ENCODE measurements around the gene ZNF576.

The ZNF576 gene

DNA sequence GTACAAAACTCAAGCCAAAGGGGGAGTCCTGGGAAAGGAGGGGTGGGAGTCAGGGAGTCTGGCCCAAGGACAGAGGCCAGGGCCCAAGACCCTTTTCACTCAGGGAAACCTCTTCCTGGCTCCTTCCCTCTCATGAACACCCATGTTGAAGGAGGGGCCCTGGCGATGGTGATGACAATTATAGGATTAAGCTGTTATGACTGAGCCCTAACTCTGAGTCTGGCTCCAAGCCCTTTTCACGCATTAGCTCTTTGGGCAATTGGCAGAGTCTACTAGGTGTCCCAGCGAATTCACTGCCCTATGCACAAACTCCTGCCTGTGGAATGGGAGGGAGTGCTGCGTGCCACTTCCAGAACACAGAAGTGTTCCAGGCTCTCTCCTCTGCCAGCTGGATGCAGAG, 42.7 kb upstream of the ZNF576 start:
- POLR2A ChIA-PET, result no interaction called here
- no peak for DNase-seq (ENCODE audit: extremely low spot score)
- TF ChIP-seq CTCF (IDR thresholded peaks at IDR 0.05; ENCODE audit: control extremely low read depth, extremely low read depth, low read depth, missing control alignments), result no peak
- CTCF ChIA-PET, result interaction anchor here (3.1 to 9.5 kb wide), 4 partner anchors 18 to 41 kb away, joined by 13 to 97 read pairs (median 70); partner anchors contain the start of genes IRGQ, PINLYP, XRCC1 and ZNF575

DNA sequence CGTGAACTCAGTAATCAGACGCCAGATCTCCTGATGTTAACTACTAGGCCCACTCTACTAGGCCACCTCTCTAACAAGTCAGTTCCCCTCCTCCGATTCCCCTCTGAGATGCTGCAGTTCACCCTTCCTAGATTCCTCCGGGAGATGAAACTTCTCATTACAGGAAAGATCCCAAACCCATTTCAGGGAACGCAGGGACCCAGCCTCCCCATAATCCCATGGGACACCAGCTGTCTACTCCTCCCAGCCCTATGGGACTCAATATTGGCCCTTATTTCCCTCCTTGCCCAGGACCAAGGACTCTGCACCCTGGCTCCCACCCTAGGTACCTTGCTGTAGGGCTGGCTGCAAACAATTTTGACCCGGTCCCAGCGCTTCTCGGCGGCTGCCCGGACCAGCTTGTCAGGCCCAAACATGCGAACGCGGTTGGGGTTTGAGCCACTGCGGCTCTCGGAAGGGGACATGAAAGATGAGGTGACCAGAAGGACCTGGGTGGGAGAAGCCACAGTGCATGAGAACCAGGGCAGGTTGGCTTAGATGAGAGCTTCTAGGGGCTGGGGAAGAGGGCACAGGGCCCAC, 42.0 kb upstream of the ZNF576 start:
- POLR2A ChIA-PET, result no interaction called here
- CTCF ChIA-PET, result interaction anchor here (0.9 to 9.5 kb wide), 29 partner anchors 10 to 255 kb away, joined by 3 to 97 read pairs (median 5); partner anchors contain the start of genes IRGQ, PINLYP, XRCC1 and ZNF575

DNA sequence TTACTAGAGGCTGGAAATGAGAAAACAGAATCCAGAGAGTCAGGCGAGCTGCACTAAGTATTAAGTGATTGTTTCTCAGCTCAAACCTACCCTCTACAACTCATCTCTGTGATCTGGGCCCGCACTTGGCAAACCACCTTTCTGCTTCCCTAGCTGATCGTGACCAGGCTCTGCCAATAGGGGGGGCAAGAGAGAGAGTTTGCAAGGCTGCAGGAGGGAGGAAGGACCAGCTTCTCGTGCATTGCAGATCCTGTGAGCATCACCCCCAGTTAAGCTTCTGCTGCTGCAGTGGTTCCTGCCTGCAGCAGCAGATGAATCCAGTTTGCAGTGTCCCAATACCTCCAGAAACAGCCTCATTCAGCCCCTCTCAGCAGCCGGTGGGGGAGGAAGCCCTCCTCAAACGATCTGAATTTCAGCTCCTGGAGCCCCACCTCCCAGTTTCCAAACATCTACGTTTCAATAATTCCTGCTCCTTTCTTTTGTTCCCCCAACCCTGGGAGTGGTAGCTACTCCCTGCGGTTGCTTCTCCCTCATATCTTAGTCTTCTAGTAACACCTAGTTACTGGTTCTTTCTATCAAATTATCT, 41.1 kb upstream of the ZNF576 start:
- peak; percentile 80 for DNase-seq (ENCODE audit: extremely low spot score)
- peak; percentile 88 for TF ChIP-seq CTCF (IDR thresholded peaks at IDR 0.05; ENCODE audit: control extremely low read depth, extremely low read depth, low read depth, missing control alignments)
- ChIA-PET CTCF (interaction anchor here (0.7 to 9.5 kb wide), 36 partner anchors 8 to 254 kb away, joined by 3 to 97 read pairs (median 5); partner anchors contain the start of genes IRGQ, PINLYP, XRCC1 and ZNF575), POLR2A (no interaction called here)

More for the DNA sequence above, 42.0 kb upstream of the ZNF576 start:
- no peak for TF ChIP-seq CTCF (IDR thresholded peaks at IDR 0.05; ENCODE audit: control extremely low read depth, extremely low read depth, low read depth, missing control alignments)
- no peak for DNase-seq (ENCODE audit: extremely low spot score)

DNA sequence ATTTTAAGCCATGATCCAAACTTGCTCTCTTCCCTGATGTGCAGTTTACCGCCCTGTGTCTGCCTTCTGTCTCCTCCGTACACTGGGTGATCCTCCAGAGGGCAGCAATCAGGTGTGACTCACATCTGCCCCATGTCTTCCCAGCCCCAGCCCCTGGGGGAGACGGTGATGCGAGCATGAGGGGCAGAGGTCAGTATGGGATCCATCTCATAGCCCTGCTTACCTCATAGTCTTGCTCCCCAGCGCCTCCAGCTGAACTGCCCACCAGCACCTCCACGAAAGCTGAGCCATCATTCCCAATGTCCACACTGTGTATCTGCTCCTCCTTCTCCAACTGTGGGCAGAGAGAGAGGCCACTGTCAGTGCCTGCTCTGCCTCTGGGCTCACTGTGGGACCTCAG, 35.7 kb upstream of the ZNF576 start:
- ChIA-PET CTCF (interaction anchor here (1.2 to 9.5 kb wide), 2 partner anchors 13 to 50 kb away, joined by 3 to 97 read pairs; partner anchors contain the start of genes PINLYP and XRCC1), POLR2A (no interaction called here)
- DNase-seq (ENCODE audit: extremely low spot score), result no peak
- TF ChIP-seq CTCF (IDR thresholded peaks at IDR 0.05; ENCODE audit: control extremely low read depth, extremely low read depth, low read depth, missing control alignments), result no peak

- POLR2A ChIA-PET, result no interaction called here
- no peak for TF ChIP-seq CTCF (IDR thresholded peaks at IDR 0.05; ENCODE audit: control extremely low read depth, extremely low read depth, low read depth, missing control alignments)
- CTCF ChIA-PET, result interaction anchor here (1.1 to 9.5 kb wide), 3 partner anchors 12 to 49 kb away, joined by 3 to 97 read pairs (median 3); partner anchors contain the start of genes PINLYP and XRCC1
- no peak for DNase-seq (ENCODE audit: extremely low spot score)
Observed at GRCh38 chr19:43561139-43561970, 35.0 kb upstream of the ZNF576 start.

- ChIA-PET CTCF (interaction anchor here (1.1 kb wide), 1 partner anchor 13 kb away, joined by 3 read pairs; no protein-coding TSS in a partner anchor), POLR2A (no interaction called here)
- TF ChIP-seq CTCF (IDR thresholded peaks at IDR 0.05; ENCODE audit: control extremely low read depth, extremely low read depth, low read depth, missing control alignments), result no peak
- no peak for DNase-seq (ENCODE audit: extremely low spot score)
Observed at GRCh38 chr19:43562226-43562697, 34.1 kb upstream of the ZNF576 start.

Data from GM10248 (cell line).